ENCODE data around the gene SUSD1. TPM values are rescaled to one million over a fixed set of nuclear protein-coding genes. Genes with fewer than 3 reads are reported as not detected.

The SUSD1 gene
- total and polyA plus RNA-seq, 9 of the 15 experiments (the other 6 are each of a cell fraction or from before 2014, with no cell fraction given), result 10.9 to 44.4 (median 36.1) TPM

DNA sequence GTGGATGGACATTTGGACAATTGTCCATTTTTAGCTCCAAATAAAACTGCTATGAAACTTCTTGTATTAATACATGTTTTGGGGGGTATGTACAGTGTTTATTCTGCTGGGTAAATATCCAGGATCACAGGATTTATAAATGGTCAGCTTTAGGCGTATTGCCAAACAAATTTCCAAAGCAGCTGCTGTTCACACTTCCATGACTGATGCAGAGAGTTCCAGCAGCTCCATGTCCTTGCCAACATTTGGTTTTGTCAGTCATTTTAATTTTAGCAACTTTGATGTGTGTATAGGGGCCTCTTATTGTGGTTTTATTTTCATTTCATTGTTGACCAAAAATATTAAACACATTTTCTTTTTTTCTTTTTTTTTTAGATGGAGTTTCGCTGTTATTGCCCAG, 9.8 kb upstream of the SUSD1 start:
- H3K9me1 ChIP-seq (ENCODE audit: control insufficient read depth, insufficient read depth, low read length), result no peaks in the 10 kb centered on the region
- 85% methylated on average over 2 of the region's 2 CpGs for WGBS (ENCODE audit: insufficient coverage, low coverage, missing lambda C conversion rate)
- no TSS peak for BruUV-seq (replicated peaks)
- H3K4me3 ChIP-seq, result no peak overlapping the region
- H3K27ac ChIP-seq (ENCODE audit: extremely low read depth, low read depth, low read length), result no peak overlapping the region
- H3K4me1 ChIP-seq (replicated peaks in 1 of 2; ENCODE audit: control insufficient read depth in 2 of 2, insufficient read depth in 2 of 2, low read length in 2 of 2), result peaks cover 4 to 19% of the 10 kb centered on the region in 2 experiments; a peak in 4 of 5 replicates
- in situ Hi-C loops (cut with MboI), result no loop called here
- no peaks in the 10 kb centered on the region; the same call in 2 of the 3 replicates for H3K36me3 ChIP-seq (ENCODE audit: control insufficient read depth, insufficient read depth, low read length)
- no peaks in the 10 kb centered on the region for H3K79me2 ChIP-seq (ENCODE audit: control insufficient read depth, insufficient read depth, low read length)
- ChIA-PET POLR2A (interaction anchor here (0.6 to 1.7 kb wide), 2 partner anchors 10 to 99 kb away, joined by 5 to 9 read pairs; no protein-coding TSS in a partner anchor), CTCF (ENCODE audit: low intra/inter-chr PET ratio) (no interaction called here)
- no peaks in the 10 kb centered on the region for H3K9me3 ChIP-seq (replicated peaks; ENCODE audit: control insufficient read depth, insufficient read depth, low read depth, low read length)
- H3K4me2 ChIP-seq (ENCODE audit: insufficient read depth, low read length), result no peak overlapping the region
- ATAC-seq (no peak), DNase-seq (ENCODE audit: extremely low read depth in 1 of 4, low spot score in 3 of 4) (no peak), FAIRE-seq (no peak)
- no peaks in the 10 kb centered on the region for H3K27me3 ChIP-seq (ENCODE audit: control insufficient read depth in 2 of 2, insufficient read depth in 2 of 2, low read length in 2 of 2)
- H4K20me1 ChIP-seq (replicated peaks; ENCODE audit: control insufficient read depth, insufficient read depth, low read length), result no peaks in the 10 kb centered on the region
- intact Hi-C loops (cut with micrococcal nuclease), result loop anchor here (5.0 kb wide), 1 partner anchor 192 kb away; no protein-coding TSS in a partner anchor
- H3K9ac ChIP-seq (ENCODE audit: insufficient read depth in 1 of 2, low read depth in 2 of 2, low read length in 2 of 2), result no peak overlapping the region
- TF ChIP-seq RBBP5 (IDR thresholded peaks at IDR 0.05; ENCODE audit: borderline replicate concordance, insufficient read depth, low read length, poor library complexity, severe bottlenecking) (no peak), MTA3 (IDR thresholded peaks at IDR 0.05; ENCODE audit: borderline replicate concordance) (no peak), NFIC (IDR thresholded peaks at IDR 0.05) (0 out of 2 replicates have a peak, but pooled peaks have one; percentile 19)
- TF ChIP-seq, protein P1, sequence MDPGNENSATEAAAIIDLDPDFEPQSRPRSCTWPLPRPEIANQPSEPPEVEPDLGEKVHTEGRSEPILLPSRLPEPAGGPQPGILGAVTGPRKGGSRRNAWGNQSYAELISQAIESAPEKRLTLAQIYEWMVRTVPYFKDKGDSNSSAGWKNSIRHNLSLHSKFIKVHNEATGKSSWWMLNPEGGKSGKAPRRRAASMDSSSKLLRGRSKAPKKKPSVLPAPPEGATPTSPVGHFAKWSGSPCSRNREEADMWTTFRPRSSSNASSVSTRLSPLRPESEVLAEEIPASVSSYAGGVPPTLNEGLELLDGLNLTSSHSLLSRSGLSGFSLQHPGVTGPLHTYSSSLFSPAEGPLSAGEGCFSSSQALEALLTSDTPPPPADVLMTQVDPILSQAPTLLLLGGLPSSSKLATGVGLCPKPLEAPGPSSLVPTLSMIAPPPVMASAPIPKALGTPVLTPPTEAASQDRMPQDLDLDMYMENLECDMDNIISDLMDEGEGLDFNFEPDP (CRISPR knock-in tag; IDR thresholded peaks at IDR 0.05), result no peak
- no peak overlapping the region for H2AFZ ChIP-seq (ENCODE audit: low read depth, low read length)

Data from K562 (cell line).